Retina (tissue), 1 donor: ENCODE results near the gene SLC43A1.
A peak's percentile ranks its signal among the peaks of the same experiment; 100 is the strongest.

Source experiments
- DNase-seq: peaks from one replicate; pipeline ENCODE4 v3.0.0-alpha.2; 2016

The SLC43A1 gene

DNA sequence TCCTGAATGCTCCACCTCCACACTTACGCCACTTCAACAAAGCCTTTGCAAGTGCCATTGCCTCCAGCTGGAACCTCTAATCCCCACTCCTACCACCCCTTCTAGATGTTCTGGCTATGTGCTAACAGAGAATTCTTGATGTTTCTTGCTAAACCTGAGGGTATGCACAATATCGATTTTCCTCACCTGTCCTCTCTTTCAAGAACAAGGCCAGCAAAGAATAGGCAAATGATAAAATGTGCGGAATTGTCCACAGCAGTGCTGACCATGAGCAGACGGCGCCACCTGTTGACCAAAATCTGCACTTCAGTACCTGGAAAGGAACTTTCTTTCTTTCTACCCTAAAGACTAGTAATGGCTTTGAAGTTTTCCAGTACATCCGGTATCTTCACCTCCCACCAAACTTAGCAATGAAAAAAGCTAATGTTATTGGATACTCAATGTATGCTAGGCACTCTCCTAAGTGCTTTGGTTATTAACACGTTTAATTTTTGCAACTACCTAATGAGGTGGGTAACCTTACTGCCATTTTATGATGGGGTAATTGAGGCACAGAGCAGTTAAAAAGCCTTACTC, 11.6 kb upstream of the SLC43A1 start:
- DNase-seq: peak; percentile 73

DNA sequence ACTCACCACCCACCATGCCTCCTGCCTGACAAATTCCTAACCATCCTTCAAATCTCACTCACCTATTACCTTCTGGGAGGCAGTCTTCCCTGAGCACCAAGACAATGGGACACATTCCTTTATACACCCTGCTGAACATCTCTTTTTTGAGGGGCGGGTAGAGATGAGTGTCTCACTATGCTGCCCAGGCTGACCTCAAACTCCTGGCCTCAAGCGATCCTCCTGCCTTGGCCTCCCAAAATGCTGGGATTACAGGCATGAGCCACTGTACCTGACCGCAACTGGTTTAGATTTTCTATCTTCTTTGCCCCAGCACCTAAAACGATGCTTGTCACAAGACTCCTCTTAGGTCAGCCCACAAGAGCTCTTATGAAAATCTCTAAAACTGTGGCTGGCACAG, 7.9 kb upstream of the SLC43A1 start:
- DNase-seq: no peak

DNA sequence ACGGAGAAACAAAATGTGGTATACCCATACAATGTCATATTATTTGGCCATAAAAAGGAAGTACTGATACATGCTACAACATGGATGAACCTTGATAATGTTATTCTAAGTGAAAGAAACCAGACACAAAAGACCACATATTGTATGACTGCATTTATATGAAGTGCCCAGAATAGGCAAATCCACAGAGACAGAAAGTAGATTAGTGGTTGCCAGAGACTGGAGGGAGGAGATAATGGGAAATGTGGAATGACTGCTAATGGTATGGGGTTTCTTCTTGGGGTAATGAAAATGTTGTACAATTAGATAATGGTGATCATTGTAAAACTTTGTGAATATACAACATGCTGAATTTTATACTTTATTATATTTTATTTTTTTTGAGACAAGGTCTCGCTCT, 5.6 kb upstream of the SLC43A1 start:
- no peak for DNase-seq

DNA sequence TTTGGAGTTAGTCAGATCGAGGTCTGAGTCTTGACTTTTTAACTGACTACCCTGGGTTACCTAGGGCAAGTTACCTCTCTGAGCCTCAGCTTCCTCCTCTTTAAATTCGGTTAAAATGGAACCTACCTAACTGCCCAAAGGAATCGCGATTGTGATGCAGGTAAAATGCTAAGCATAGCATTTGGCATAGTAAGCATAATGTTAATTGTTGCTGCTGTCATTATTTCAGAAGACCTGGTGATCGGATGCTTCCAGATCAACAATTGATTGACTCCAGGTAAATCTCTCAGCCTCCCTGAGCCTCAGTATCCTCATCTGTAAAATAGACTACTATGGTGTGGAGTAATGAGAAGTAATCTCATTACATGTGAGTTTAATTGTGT, 550 bp upstream of the SLC43A1 start:
- DNase-seq: no peak

DNA sequence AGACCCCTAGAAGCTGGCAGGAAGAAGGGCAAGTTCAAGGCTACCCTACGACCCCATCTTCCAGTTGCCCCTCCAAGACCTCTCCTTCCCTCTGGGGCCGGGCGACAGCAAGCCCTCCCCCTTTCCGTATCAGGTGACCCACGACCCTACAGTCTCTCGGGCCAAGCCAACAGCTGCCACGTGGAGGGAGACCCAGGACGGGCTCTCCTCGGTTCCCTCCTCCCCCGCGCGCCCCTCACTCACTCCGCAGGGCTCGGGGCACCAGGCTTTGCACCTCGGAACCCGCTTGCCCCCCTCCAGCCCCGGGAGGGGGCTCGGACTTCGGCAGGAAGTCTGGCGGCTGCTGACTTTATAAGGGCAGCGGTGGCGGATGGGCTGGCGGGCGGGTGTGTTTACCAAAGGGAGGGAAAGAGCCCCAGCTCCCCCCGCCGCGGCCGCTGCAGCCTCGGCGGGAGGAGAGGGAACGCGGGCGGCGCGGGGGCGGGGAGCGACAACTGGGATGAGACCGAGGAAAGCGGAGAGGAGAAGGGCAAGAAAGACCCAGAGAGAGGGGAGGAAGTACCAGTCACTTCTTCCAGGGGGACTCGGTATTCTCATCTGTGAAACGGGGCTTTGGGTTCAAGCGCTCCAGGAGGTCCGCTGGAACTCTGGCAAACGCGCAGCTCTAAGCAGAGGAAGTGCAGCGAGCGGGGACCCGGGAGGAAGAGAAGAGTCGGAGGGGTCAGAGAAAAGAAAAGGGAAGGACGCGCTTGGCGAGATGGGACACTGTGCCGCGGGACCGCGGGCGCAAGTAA, 767 bp downstream of the SLC43A1 start:
- DNase-seq: peak; percentile 51

DNA sequence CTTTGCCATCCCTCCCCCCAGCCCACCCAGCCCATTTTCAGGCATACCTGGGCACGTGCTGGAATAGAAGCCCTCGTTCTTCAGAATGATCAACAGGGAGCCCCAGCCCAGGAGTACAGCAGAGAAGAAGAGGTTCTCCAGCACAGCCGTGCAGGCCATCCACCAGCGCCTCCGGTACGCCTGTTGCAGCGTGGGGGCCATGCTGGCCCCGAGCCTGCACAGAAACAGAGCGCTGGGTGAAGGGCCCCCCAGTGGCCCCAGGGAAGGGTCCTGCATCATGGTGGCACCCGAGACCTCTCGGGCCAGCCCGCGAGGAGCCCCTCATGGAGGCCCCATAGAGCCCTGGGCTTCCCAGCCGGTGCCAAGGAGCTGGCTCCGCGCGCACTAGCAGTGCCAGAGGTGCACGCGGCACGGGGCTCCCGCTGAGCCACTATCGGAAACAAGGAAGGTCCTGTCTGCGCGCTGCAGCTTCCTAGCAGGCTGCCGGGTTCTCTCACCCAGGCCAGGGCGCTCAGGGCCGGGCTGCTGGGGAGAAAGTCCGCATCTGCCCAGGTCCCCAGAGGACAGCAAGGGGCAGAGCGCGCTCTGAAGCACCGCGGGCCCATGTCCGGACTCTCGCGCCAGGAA, 1.5 kb downstream of the SLC43A1 start:
- peak; percentile 65 for DNase-seq

DNA sequence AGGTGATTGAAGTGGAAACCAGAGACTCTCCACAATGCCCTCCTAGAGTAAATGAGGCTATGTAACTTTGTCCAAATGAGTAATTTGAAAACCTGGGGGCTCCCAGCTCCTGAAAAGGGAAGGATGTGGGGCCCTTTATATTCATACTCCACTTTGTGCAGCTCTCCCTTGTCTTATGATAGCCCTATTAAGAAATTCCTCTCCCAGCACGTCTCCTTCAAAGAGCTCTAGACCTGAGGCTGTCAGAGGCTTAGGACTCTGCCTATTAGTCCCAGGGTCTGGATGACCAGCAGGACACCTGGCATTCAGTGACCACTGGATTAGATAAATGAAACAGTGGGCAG, 2.1 kb downstream of the SLC43A1 start:
- DNase-seq: no peak

DNA sequence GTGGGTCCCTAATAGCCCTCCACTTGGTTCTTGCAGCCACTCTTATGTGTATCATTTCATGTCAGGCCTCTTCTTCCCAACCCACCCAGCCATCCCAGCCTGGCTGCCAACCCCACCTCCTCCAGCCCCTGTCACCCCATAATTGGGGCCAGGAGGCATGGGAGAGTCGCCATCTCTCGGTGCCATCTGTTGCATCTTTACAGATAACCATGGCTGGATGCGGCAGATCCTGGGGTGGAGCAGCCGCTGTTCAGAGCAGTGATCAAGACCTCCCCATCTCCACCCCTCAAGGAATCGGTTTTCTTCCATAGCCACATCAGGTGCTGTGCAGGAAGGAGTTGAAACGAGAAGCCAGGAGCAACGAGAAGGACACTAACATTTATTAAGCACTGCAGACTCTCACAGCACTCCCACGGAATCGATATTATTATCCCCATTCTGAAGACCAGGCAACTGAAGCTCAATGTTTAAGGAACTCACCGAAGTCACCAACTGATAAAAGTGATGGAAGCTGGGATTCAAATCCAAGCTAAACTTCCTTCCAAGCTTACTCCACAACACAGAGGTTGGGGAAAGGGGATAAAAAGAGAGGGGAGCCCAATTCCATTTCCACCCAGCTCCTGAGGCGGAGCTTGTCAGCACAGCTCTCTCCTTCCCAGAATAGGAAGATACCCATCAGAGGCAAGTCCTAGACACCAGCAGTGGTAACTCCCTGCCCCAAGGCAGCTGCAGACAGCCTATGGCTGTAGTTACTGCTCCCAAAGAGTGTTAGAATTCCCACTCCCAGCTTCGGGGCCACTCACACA, 2.7 kb downstream of the SLC43A1 start:
- DNase-seq: no peak

DNA sequence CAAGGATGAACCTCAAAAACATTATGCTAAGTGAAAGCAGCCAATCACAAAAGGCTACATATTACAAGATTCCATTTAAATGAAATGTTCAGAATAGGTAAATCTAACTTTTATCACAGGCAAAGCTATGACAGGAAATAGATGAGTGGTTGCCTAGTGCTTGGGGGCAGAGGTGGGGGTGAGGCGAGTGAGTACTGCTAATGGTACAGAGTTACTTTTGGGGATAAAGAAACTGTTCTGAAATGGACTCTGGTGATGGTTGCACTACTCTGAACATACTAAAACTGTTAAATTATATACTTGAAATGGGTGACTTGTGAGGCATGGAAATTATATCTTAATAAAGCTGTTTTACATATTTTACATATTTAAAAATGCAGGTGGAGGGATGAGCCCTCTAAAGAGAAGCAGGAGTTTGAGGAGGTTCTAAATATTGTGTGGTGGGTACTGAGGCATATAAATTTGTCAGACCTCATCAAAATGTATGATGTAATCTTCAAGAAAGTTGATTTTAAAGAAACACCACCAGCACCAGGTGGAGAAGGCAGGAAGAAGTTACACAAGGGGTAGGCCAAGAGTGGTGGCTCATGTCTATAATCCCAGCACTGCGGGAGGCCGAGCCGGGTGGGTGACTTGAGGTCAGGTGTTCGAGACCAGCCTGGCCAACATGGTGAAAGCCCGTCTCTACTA, 3.6 kb downstream of the SLC43A1 start:
- DNase-seq: no peak

DNA sequence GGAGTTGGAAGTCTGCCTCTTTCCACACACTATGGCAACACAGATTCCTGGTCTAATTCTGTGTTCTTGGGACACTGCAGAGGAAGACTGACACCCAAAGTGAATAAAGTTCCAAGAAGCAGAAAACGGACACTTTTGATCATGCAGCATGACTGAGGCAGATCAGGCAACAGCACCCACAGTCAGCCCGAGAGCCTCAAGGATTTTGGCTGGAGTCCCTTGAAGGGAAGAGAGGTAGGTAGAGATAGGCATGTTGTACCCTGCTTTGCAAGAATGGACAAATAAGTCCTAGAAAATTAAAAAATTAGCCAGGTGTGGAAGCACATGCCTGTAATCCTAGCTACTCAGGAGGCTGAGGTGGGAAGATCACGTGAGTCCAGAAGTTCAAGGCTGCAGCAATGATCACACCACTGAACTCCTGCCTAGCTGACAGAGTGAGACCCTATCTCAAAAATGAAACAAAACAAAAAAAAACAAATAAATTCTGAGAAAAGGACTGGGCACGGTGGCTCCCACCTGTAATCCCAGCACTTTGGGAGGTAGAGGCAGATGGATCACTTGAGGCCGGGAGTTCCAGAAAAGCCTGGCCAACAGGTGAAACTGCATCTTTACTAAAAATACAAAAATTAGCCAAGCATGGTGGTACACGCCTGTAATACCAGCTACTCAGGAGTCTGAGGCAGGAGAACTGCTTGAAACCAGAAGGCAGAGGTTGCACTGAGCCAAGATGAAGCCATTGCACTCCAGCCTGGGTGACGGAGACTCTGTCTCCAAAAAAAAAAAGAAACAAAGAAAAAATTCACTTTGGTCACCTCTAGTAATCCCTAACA, 6.9 kb downstream of the SLC43A1 start:
- no peak for DNase-seq

DNA sequence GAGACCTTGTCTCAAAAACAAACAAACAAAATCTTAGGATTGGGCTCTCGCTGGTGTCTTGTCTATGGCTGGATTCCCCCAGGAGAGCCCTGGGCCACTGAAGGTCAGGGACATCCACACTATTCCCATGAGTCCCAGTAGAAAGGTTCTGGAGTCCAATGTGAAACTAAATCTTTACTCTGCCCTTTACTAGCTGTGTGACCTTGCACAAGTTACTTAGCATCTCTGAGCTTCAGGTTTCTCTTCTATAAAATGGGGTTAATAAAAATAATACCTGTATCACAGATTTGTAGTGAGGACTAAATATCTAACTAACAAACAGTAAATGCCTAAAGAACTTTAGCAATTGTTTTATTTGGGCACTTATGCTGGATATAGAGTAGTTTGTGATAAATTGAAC, 9.0 kb downstream of the SLC43A1 start:
- DNase-seq: no peak

DNA sequence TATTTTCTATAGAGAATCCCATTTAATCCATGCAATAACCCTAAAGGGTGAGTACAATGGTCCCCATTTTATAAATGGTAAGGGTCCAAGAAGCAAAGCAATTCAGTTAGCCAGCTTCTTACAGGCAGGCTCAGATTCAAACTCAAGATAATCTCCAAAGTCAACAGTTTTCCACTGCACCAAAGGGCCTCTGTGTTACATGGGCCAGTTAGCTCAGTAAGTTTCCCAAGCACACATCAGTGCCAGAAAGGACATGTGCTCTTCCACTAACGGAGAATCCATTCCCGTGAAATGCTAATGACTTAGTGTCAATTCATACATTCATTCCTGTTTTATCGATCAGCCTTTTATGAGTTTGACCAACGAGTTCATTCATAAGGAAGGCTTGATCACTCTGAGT, 11.0 kb downstream of the SLC43A1 start:
- DNase-seq: no peak

DNA sequence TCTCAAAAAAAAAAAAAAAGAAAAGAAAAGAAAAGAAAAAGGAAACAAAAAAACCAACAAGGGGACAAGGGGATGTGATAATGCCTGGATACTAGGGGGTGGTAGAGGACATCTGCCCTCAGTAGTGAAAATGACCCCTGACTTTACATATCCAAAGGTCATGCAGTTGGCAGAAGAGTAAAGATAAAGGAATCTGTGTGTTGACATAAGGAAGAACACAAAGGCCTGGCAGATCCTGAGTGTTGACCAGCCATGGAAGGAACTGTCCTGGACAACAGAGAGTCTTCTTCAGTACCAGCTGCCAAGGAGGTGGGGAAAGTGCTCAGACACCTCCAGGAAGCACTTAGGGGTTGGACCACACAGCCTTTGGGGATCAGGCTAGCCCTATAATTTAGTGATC, 12.6 kb downstream of the SLC43A1 start:
- DNase-seq: no peak

DNA sequence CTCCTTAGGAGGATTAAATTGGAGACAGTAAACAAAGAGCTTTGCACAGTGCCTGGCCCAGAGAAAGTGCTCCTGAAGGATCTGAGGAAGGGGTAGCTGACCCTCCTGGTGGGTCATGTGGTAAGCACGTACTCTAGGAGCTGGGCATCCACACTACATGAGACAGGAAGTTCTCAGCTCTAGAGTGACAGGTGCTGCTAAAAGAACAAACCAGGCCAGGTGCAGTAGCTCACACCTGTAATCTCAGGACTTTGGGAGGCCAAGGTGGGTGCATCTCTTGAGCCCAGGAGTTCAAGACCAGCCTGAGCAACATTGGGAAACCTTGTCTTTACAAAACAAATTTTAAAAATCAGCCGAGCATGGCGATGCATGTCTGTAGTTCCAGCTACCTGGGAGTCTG, 13.1 kb downstream of the SLC43A1 start:
- no peak for DNase-seq

DNA sequence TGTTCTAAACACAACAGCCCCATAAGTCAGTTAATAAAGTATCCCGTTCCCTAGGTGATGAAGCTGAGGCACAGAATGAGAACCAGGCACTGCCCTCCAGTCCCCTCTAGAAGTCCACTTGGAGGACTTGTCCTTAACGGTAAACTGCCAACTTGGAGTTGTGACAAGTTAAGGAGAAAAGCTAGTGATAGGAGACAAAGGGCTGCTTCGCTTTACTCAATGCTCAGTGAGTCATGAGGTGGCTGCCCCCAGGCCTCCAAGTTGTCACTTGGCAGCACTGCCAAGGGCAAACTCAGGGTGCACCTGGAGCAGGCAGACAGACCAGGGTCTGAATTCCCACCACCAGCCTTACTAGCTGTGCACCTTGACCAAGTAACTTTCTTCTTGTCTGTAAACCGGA, 13.5 kb downstream of the SLC43A1 start:
- no peak for DNase-seq

DNA sequence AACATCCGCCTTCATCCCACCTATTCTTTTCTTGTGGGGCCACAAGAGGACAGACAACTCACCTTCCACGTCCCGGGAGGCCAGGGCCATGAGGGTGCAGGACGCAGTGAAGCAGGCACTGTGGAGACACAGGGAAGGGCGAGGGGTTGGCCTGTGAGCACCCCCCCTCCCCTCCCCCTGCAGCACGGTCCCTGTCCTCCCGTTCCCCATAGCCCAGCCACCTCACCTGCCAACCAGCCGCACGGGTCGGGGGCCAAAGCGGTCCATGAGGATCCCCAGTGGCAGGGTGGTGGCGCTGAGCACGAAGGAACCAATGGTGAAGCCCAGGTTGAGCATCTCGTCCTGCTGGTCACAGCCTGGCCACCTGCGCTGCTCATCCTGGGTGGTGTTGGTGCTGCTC, 14.6 kb downstream of the SLC43A1 start:
- no peak for DNase-seq

DNA sequence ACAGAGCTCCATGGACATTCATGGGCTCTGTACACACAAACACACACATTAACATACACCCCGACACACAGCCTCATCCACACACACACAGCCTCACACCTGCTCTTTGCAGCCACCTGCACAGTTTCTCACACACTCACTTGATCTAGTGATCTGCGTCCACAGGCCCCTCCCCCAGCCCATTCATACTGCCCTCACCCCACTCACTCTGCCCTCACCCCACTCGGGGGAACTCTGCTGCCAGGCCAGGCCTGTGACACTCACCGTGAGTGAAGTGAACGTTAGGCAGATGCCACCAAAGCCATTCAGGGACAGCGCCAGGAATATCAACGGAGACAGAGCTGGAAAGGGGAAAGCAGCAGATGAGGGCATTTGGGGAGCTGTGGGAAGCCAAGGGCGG, 15.0 kb downstream of the SLC43A1 start:
- DNase-seq: no peak

DNA sequence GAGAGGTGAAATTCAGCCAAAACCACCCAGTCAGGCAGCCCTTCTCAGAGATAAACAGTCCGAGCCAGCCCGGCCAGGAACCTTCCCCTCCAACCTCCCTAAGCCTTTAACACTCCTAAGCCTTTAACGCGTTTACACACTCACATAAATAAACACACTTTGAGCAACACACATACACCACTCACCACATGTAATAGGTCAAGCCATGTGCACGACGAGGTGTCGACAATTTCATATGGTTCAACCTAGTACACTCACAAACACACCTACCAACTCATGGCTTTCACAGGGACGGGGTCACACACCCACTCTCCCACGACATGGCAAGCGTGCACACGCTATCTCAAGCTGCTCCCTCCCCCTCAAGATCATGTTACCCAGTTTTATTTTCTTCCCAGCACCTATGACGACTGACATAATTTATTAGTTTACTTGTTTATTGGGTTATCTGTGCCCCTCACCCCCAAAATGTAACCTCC, 15.5 kb downstream of the SLC43A1 start:
- no peak for DNase-seq

DNA sequence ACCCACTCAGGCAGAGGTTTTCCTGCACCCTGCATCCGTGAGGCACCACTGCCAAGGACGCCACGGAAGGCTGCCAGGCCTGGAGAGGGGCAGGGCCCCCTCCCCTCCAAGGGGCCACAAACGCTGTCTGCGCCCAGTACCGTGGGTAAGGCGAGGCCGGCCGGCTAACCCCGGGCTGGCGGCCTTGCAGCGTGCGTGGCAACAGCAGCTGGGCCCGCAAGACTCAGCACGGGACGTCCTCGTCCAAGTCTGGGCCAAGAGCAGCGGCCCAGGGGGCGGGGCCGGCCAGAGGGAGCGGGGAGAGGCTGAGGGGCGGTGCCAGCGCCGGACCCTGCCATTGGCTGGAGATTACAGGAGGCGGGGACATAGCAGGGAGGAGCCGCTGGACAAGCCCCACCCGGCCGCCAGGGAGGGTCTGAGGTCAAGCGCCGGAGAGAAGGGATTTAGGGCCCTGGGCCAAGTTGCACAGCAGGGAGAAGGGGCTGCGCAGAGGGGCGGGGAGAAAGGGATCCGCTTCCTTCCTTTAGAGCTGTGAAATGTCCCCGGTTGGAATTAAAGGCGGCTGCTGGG, 16.0 kb downstream of the SLC43A1 start:
- DNase-seq: peak; percentile 93

DNA sequence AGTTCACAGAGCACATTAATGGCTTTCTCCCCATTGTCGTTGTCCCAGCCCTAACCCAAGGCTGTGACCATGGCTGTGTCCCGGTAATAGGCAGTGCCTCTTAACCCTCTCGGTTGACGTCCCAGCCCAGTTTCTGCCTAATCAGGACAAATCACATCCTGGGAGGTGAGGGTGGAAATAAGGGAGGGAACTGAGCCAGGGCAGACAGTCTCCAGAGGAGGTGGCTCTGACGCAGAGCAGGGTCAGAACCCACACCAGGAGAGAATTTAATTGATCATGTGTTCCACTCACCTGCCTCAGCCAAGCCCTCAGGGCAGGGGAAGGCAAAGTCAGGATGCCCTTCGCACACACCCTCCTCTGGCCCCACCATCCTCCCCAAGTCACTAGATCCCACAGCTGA, 17.0 kb downstream of the SLC43A1 start:
- no peak for DNase-seq
